Prostate gland (tissue), 2 donors: Measurements from ENCODE around the gene RNF126.

Source experiments
- POLR2A ChIP-seq: fragments of 450-650 bp; IDR thresholded peaks from one replicate; pipeline ENCODE4 v1.6.1; 2016; ENCODE audit warnings: antibody characterized with exemption, mild to moderate bottlenecking
- TF ChIP-seq, protein P1 (sequence below), 4 experiments: fragments of 200-600 bp in 2 of 4; fragments of 450-650 bp in 2 of 4; sonication (generic) in 2 of 4; IDR thresholded peaks; 1 replicate in 3 of 4; 2 replicates in 1 of 4; pipeline ENCODE4 v1.5.1; 2016 to 2019; ENCODE audit warnings: antibody characterized with exemption in 4 of 4, mild to moderate bottlenecking in 2 of 4, moderate library complexity in 2 of 4

DNA sequence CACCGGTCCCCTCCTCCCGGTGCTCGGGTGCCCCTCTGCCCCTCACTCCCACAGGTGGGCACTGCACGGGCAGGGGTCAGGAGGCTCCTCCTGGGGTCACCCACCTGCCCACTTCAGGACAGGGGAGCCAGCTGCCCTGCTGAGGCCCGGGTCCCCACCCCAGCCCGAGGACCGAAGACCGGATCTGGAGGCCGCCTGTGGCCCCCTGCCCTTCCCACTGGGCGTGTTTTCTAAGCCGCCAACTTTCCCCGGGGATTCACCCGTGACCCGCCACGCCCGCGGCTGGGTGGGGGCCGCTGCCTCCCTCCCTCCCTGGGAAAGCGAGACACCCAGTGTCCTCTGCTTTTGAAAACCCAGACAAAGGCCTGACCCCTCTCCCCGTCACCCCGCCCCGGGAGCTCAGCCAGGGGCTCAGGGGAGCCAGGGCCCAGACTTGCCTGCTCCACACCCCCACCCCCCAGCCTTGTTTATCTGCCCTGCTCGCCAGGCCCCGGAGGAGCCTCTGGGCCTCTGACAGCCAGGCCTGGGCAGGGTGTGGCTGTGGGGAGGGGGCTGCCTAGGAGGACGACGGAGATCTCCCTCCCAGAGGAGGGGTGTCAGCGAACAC lies 47.1 kb upstream of the RNF126 start:
- no peak for TF ChIP-seq POLR2A
- TF ChIP-seq, protein P1, sequence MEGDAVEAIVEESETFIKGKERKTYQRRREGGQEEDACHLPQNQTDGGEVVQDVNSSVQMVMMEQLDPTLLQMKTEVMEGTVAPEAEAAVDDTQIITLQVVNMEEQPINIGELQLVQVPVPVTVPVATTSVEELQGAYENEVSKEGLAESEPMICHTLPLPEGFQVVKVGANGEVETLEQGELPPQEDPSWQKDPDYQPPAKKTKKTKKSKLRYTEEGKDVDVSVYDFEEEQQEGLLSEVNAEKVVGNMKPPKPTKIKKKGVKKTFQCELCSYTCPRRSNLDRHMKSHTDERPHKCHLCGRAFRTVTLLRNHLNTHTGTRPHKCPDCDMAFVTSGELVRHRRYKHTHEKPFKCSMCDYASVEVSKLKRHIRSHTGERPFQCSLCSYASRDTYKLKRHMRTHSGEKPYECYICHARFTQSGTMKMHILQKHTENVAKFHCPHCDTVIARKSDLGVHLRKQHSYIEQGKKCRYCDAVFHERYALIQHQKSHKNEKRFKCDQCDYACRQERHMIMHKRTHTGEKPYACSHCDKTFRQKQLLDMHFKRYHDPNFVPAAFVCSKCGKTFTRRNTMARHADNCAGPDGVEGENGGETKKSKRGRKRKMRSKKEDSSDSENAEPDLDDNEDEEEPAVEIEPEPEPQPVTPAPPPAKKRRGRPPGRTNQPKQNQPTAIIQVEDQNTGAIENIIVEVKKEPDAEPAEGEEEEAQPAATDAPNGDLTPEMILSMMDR (IDR thresholded peaks at IDR 0.05), result no peak
